IPS DF 6.9 (cell line): ENCODE results near the gene HEG1.

Experiments
- DNase-seq: peaks from one replicate; pipeline ENCODE4 v3.0.0-alpha.2; 2013; ENCODE audit warnings: low read depth, low spot score
- H3K27ac ChIP-seq: one replicate; pipeline ENCODE4 v1.5.1; 2013; ENCODE audit warnings: low read length, control low read depth
- H3K27me3 ChIP-seq: 2 replicates; pipeline ENCODE4 v1.6.1; 2013; ENCODE audit warnings: mild to moderate bottlenecking, low read length; ENCODE audit not compliant: control insufficient read depth, insufficient read depth
- H3K36me3 ChIP-seq: 2 replicates; pipeline ENCODE4 v1.6.1; 2013; ENCODE audit warnings: low read length; ENCODE audit not compliant: control insufficient read depth, insufficient read depth
- H3K4me1 ChIP-seq: 2 replicates; pipeline ENCODE4 v1.6.1; 2013; ENCODE audit warnings: low read length; ENCODE audit not compliant: control insufficient read depth, insufficient read depth
- H3K4me3 ChIP-seq: 2 replicates; pipeline ENCODE4 v1.5.1; 2013; ENCODE audit warnings: mild to moderate bottlenecking, low read length
- H3K9me3 ChIP-seq: 2 replicates; pipeline ENCODE4 v1.6.1; 2013; ENCODE audit warnings: low read length, inconsistent platforms; ENCODE audit not compliant: control insufficient read depth, insufficient read depth
- WGBS: extraction: QIAGEN DNeasy Blood & Tissue Kit; methylation state at CpG from one replicate; pipeline ENCODE4 v1.1.7; 2013; ENCODE audit warnings: mixed read lengths, missing lambda C conversion rate; ENCODE audit not compliant: insufficient read length, insufficient coverage; 5-methylcytosine and 5-hydroxymethylcytosine counted together

Gene HEG1

DNA sequence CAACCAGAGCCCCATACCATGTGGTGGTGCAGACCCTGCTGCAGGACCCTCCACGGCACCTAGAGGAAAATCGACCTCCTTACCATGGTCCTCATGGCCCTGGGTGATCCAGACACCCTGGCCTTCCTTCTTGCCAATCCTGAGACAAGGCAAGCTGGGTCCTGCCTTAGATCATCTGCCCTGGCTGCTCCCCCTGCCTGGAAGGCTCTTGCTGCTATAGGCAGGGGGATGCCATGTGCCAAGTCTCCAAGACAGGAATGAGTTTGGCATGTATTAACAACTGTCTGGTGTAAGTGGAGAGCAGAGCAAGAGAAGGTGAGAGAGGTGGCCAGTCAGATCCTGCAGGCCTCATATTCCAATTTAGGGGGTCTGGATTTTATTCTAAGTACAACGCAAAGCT, 7.5 kb downstream of the HEG1 start:
- Histone ChIP-seq H3K27me3 (no peaks in the 10 kb centered on the region), H3K4me3 (no peak overlapping the region), H3K36me3 (no peaks in the 10 kb centered on the region), H3K9me3 (no peaks in the 10 kb centered on the region), H3K27ac (no peak overlapping the region), H3K4me1 (no peaks in the 10 kb centered on the region)
- no peak for DNase-seq
- no CpG with 5 or more reads among the region's 3 CpGs for WGBS

DNA sequence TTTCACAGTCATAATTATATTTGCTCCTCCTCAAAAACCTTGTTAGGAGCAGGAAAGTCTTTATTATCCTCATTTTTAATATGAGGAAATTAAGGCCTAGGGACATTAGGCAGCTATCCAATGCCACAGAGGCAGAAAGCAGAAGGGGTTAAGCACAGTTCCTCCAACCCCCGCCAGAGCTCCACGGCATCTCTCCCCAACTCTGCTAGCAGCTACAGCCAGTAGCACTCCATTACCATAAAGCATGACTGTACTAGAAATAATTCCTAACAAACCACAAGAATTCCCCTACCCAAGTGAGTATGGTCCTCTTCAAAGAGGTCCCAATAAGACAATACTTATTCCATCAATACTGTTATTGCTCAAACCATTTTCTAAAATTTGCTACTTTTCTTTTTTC, 9.8 kb downstream of the HEG1 start:
- WGBS: no CpG with 5 or more reads among the region's 2 CpGs
- H3K27ac ChIP-seq: no peak overlapping the region

DNA sequence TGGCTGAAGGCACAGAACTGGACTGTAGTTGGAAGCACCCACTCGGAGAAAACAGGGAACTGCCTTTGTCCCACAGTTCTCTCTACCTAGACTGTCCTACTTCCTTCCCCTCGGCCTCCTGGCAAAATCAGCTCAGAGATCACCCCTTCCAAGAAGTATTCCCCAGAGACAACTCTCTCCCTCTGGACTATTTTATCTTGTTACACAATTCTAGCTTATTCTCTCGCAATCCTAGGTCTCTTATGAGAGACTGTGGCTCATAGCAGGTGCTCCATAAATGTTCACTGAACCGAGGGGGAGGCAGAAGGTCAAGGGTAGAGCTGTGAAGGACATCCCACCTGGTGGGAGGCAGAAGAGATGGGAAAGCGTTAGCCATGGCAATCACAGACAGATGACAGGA, 10.6 kb downstream of the HEG1 start:
- DNase-seq: no peak
- H3K4me1 ChIP-seq: 0 out of 2 replicates have a peak, but pooled peaks cover 1% of the 10 kb centered on the region
- H3K4me3 ChIP-seq: no peak overlapping the region
- H3K36me3 ChIP-seq: no peaks in the 10 kb centered on the region
- H3K27ac ChIP-seq: no peak overlapping the region
- no peaks in the 10 kb centered on the region for H3K9me3 ChIP-seq
- no peaks in the 10 kb centered on the region for H3K27me3 ChIP-seq
- no CpG with 5 or more reads among the region's 5 CpGs for WGBS

More for the DNA sequence above, 9.8 kb downstream of the HEG1 start:
- no peaks in the 10 kb centered on the region for H3K36me3 ChIP-seq
- H3K4me1 ChIP-seq: 0 out of 2 replicates have a peak, but pooled peaks cover 1% of the 10 kb centered on the region
- H3K4me3 ChIP-seq: no peak overlapping the region
- no peak for DNase-seq
- no peaks in the 10 kb centered on the region for H3K27me3 ChIP-seq
- H3K9me3 ChIP-seq: no peaks in the 10 kb centered on the region

DNA sequence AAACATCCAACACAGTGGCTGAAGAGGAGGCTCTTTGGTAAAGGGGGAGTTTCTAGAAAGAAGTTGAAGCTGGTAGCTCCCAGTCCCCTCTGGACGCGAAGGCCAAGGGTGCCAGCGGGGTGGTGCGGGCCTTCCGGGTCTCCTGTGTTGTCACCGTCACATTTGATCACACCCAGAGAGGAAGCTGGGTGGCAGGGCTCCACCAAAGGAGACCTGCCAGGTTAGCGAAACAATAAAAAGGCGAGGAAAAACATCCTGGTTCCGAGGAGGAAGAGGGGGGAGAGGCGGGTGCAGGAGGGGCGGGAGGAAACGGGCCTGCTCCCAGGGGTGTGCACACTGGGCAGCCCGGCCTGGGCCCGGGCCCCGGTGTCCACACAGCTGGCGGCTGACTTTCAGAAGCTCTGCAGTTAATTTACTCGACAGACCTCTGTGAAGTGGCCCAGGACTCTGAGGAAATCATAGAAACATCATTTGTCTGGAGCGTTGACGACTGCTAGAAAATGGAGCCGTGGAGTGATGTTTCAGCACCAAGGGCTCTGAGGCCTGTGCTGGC, 12.1 kb downstream of the HEG1 start:
- Histone ChIP-seq H3K27me3 (no peaks in the 10 kb centered on the region; the same call in 1 of the 2 replicates), H3K27ac (no peak overlapping the region), H3K4me3 (no peak overlapping the region), H3K36me3 (no peaks in the 10 kb centered on the region), H3K4me1 (0 out of 2 replicates have a peak, but pooled peaks cover 1% of the 10 kb centered on the region), H3K9me3 (no peaks in the 10 kb centered on the region)
- no CpG with 5 or more reads among the region's 20 CpGs for WGBS
- DNase-seq: no peak

DNA sequence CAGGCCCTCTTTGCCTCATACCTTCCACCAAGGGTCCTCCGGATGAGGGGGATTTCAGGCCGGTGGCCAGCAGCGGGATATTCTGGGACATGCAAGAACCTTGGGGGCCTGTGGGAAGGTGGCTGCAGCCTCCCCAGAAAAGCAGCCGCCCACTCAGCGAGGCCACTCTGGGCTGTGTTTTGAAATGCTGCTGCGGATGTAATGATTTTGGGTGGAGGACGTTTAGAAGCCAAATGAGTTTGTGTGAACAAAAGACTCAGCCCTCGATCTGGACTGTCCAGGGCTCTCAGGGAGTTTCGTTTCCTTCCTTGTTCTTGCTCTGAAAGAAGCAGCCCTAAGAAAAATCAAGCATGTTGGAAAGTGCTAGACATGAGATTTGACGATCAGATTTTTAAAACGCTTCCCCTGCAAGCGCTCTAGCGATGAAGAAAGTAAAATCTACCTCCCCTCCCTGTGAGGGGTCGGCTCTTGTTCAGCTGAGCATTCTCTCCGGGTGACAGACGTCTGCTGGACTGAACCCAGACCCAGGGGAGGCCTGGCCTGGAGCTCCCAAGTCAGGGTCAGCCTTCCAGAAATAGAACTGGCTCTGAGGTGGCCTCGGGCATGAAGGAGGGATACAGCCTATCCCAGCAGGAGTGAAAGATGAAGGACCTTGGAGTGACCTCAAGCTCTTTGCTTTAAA, 12.9 kb downstream of the HEG1 start:
- no peaks in the 10 kb centered on the region for H3K36me3 ChIP-seq
- H3K27ac ChIP-seq: no peak overlapping the region
- H3K9me3 ChIP-seq: no peaks in the 10 kb centered on the region
- DNase-seq: no peak
- 0 out of 2 replicates have a peak, but pooled peaks cover 1% of the 10 kb centered on the region for H3K4me1 ChIP-seq
- WGBS: no CpG with 5 or more reads among the region's 17 CpGs
- no peaks in the 10 kb centered on the region; the same call in 1 of the 2 replicates for H3K27me3 ChIP-seq
- H3K4me3 ChIP-seq: no peak overlapping the region

DNA sequence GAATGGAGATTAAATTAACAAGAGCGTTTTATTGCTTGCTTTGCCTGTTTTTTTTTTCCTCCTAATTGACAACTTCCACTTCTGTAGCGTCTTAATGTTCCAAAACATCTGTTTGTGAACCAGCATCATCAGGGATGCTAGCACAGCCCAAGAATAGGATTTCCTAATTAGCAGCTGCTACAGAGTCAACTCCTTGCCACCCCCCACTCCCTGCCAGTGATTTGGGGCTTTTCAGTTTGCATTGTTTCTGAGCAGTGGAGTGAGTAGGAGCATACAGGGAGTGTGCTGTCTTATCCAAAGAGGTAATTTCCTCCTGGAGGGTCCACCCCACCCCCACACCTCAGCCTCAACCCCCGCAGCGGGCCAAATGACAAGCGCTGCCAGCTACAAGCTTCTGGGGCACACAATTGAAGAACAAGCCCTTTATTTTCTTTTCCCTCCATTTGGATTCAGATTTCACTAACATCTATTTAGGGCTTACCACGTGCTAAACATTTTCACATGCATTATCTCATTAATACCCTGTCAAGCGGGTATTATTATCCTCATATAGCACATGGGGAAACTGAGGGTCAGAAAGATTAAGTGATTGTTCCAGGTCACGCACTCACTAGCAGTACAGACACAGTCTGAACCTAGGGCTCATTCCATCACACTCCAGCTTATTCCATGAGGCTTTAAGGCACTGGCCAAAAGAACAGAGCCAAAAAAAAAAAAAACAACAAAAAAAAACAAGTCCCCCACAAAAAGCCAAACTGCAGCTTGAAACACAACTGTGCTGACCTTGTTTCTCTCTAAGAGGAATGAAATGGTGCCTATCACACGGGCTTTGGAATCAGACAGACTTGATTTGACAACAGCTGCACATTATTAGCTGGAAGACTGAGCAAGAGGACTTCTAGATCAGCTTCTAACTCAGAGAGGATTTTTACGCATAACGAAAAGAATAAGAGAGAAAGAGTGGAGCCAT, 16.4 kb downstream of the HEG1 start:
- no peak overlapping the region for H3K4me3 ChIP-seq
- H3K27me3 ChIP-seq: no peaks in the 10 kb centered on the region; the same call in 1 of the 2 replicates
- DNase-seq: no peak
- 0 out of 2 replicates have a peak, but pooled peaks cover 1% of the 10 kb centered on the region for H3K4me1 ChIP-seq
- no peak overlapping the region for H3K27ac ChIP-seq
- no peaks in the 10 kb centered on the region for H3K36me3 ChIP-seq
- no peaks in the 10 kb centered on the region for H3K9me3 ChIP-seq
- no CpG with 5 or more reads among the region's 11 CpGs for WGBS

DNA sequence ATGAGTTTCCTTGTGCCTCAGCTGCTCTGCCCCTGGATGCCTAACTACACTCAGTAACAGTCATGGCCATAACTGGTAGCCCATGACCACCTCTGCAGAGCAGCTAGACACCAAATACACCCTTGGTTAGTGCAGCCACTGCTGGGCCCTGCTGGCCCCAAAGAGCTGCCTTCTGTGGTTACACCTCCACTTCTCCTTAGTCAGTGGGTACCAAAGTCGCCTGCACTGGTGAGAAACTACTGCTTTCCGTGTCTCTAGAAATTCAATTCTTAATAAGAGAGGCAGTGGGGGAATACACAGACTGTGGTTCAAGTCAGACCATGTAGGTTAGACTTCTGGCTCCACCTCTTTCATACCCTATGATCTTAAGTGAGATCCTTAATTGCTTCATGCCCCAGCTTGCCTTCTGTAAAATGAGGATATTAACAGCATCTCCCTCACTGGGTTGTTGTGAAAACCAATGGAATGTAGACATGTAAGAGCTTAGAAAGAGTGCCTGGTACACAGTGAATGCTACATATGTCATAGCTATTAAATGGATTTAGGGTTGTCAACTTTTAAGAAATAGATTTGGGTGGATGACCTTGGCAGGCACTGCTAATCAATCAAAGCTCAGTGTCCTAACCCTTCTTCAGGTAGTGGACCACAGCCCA, 18.2 kb downstream of the HEG1 start:
- no peak overlapping the region for H3K27ac ChIP-seq
- DNase-seq: no peak
- H3K36me3 ChIP-seq: no peaks in the 10 kb centered on the region
- no peak overlapping the region for H3K4me3 ChIP-seq
- H3K4me1 ChIP-seq: no peaks in the 10 kb centered on the region
- H3K9me3 ChIP-seq: no peaks in the 10 kb centered on the region
- H3K27me3 ChIP-seq: no peaks in the 10 kb centered on the region; the same call in 1 of the 2 replicates
- WGBS: no CpG with 5 or more reads among the region's 2 CpGs

DNA sequence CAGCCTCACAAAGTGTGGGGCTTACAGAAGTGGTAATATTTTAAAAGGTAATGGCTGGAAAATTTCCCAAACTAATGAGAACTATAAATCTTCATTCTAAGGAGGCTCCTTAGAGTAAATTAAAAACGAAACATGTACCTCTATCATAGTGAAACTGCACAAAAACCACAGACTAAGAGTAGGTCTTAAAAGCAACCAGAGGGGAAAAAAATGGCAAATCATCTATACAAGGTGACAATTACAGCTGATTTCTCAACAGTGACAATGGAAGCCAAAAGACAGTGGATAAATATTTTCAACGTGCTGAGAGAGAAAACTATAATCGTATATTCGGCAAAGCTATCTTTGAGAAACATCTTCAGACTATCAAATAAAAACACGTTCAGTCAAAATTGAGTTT, 20.6 kb downstream of the HEG1 start:
- no peaks in the 10 kb centered on the region for H3K36me3 ChIP-seq
- H3K27me3 ChIP-seq: no peaks in the 10 kb centered on the region; the same call in 1 of the 2 replicates
- no peak for DNase-seq
- no peak overlapping the region for H3K27ac ChIP-seq
- no peaks in the 10 kb centered on the region for H3K4me1 ChIP-seq
- no peak overlapping the region for H3K4me3 ChIP-seq
- no CpG with 5 or more reads among the region's 5 CpGs for WGBS
- no peaks in the 10 kb centered on the region for H3K9me3 ChIP-seq

DNA sequence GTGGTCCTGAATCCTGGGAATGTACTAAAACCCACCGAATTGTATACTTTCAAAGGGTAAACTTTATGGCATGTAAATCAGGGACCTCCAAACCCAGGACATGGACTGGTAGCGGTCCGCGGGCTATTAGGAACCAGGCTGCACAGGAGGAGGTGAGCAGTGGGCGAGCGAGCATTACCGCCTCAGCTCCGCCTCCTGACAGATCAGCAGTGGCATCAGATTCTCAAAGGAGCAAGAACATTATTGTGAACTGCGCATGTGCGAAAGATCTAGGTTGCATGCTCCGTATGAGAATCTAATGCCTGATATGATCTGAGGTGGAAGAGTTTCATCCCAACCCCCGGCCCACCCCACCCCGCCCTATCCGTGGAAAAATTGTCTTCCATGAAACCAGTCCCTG, 22.2 kb downstream of the HEG1 start:
- WGBS: no CpG with 5 or more reads among the region's 14 CpGs
- no peaks in the 10 kb centered on the region for H3K36me3 ChIP-seq
- H3K9me3 ChIP-seq: no peaks in the 10 kb centered on the region
- H3K4me3 ChIP-seq: no peak overlapping the region
- no peaks in the 10 kb centered on the region for H3K4me1 ChIP-seq
- no peak overlapping the region for H3K27ac ChIP-seq
- no peaks in the 10 kb centered on the region for H3K27me3 ChIP-seq
- no peak for DNase-seq

DNA sequence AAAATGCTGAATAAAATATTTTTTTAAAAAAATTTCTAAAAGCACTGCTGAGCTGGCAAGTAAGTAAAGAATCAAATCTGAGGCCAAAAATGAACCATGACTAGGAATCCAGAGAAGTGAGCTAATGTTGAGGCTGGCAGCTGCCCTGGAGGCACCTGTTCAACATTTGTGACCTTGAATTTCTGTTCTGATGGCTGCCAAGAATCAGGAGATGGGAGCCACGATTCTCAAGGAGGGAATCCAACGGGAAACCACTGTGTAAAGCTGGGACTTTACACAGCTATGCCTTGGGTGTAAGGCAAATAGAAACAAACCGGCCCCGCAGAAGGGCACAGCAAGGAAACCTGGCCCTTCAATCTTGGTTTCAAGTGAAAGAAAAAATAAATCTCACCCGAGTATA, 22.7 kb downstream of the HEG1 start:
- H3K27ac ChIP-seq: no peak overlapping the region
- WGBS: no CpG with 5 or more reads among the region's 5 CpGs
- H3K4me1 ChIP-seq: no peaks in the 10 kb centered on the region
- H3K9me3 ChIP-seq: no peaks in the 10 kb centered on the region
- DNase-seq: no peak
- H3K4me3 ChIP-seq: no peak overlapping the region
- no peaks in the 10 kb centered on the region for H3K27me3 ChIP-seq
- no peaks in the 10 kb centered on the region for H3K36me3 ChIP-seq
